HepG2 (cell line): Measurements from ENCODE around the gene TDG. TPM values are rescaled to one million over a fixed set of nuclear protein-coding genes. Genes with fewer than 3 reads are reported as not detected.
A peak's percentile ranks its signal among the peaks of the same experiment; 100 is the strongest.

Experiments used
- ARID3A ChIP-seq: IDR thresholded peaks from 2 replicates; pipeline ENCODE4 v1.6.1; 2012; ENCODE audit warnings: low read depth, low read length, improper control_type of control experiment
- ARNTL ChIP-seq: sonication (generic); formaldehyde crosslinking; IDR thresholded peaks from 2 replicates; pipeline ENCODE4 v1.4.0; 2020; ENCODE audit warnings: mild to moderate bottlenecking, missing genetic modification reagents
- FOXA1 ChIP-seq, 2 experiments: fragments of 450-650 bp in 1 of 2; sonication (generic) in 1 of 2; formaldehyde crosslinking in 1 of 2; IDR thresholded peaks; 2 replicates each; pipeline versions ENCODE4 v1.4.0 to v1.6.1; 2016 to 2020; ENCODE audit warnings: missing genetic modification reagents in 1 of 2
- GABPB1 ChIP-seq: IDR thresholded peaks from 2 replicates; pipeline ENCODE4 v1.6.1; 2016; ENCODE audit warnings: mild to moderate bottlenecking, missing genetic modification reagents, moderate library complexity, missing compliant biosample characterization
- GMEB2 ChIP-seq: IDR thresholded peaks from 2 replicates; pipeline ENCODE4 v1.6.1; 2016; ENCODE audit warnings: missing biosample characterization, missing genetic modification reagents, low read depth
- HES4 ChIP-seq: sonication (generic); formaldehyde crosslinking; IDR thresholded peaks from 2 replicates; pipeline ENCODE4 v1.9.0; 2021; ENCODE audit warnings: mild to moderate bottlenecking, missing genetic modification reagents, borderline replicate concordance
- MAZ ChIP-seq, 2 experiments: sonication (generic) in 1 of 2; formaldehyde crosslinking in 1 of 2; IDR thresholded peaks; 2 replicates each; pipeline versions ENCODE4 v1.5.0 to v1.6.1; 2012 to 2020; ENCODE audit warnings: low read depth in 2 of 2, mild to moderate bottlenecking in 2 of 2, borderline replicate concordance in 1 of 2, improper control_type of control experiment in 1 of 2, low read length in 1 of 2, missing genetic modification reagents in 1 of 2, moderate library complexity in 1 of 2
- MBD4 ChIP-seq: IDR thresholded peaks from 2 replicates; pipeline ENCODE4 v1.6.1; 2012; ENCODE audit warnings: low read length, inconsistent platforms, borderline replicate concordance
- NONO ChIP-seq, 2 experiments: fragments of 450-650 bp in 1 of 2; sonication (generic) in 1 of 2; formaldehyde crosslinking in 1 of 2; IDR thresholded peaks in 1 of 2; conservative IDR thresholded peaks in 1 of 2; 2 replicates each; pipeline versions ENCODE4 v1.6.1 to v1.8.0; 2017 to 2022; ENCODE audit warnings: mild to moderate bottlenecking in 1 of 2, missing genetic modification reagents in 1 of 2, moderate library complexity in 1 of 2
- PBX3 ChIP-seq: sonication (generic); formaldehyde crosslinking; IDR thresholded peaks from 2 replicates; pipeline ENCODE4 v1.8.1; 2023; ENCODE audit warnings: missing genetic modification reagents, inconsistent platforms, borderline replicate concordance
- ZNF766 ChIP-seq: sonication (generic); formaldehyde crosslinking; IDR thresholded peaks from 2 replicates; pipeline ENCODE4 v1.5.0; 2020; ENCODE audit warnings: missing genetic modification reagents, borderline replicate concordance
- polyA plus RNA-seq, 8 experiments: library from polyadenylated mRNA; depleted of rRNA in 3 of 8; stranded (reverse) in 7 of 8; unstranded in 1 of 8; fragments of >200 nt; fragmentation: Illumina TruSeq in 4 of 8; extraction: Trizol in 4 of 8; gene quantifications; 2 replicates each; pipeline versions ENCODE4 v1.2.1 to v1.2.3, GENCODE V29; 2011 to 2016; ENCODE audit warnings: low read depth in 4 of 8, missing spikeins in 1 of 8, mixed read lengths in 1 of 8; ENCODE audit not compliant: insufficient read depth in 1 of 8
- total RNA-seq, 5 experiments: library from RNA; depleted of rRNA; stranded (reverse); fragments of >200 nt; fragmentation: Illumina TruSeq; extraction: Trizol; gene quantifications; 2 replicates each; pipeline ENCODE4 v1.2.3, GENCODE V29; 2016; ENCODE audit warnings: low read depth in 1 of 5
- TF ChIP-seq, protein P1 (sequence below): sonication (generic); formaldehyde crosslinking; IDR thresholded peaks from 2 replicates; pipeline ENCODE4 v1.4.0; 2020; ENCODE audit warnings: missing genetic modification reagents

TDG gene
- total and polyA plus RNA-seq, 2 of the 13 experiments (the other 11 are each of a cell fraction or from before 2014, with no cell fraction given), result 14.2 to 19.5 TPM

- no peak for TF ChIP-seq ARNTL
- no peak for TF ChIP-seq NONO (IDR thresholded peaks at IDR 0.05)
- TF ChIP-seq NONO (CRISPR knock-in tag; conservative IDR thresholded peaks at IDR 0.05), result no peak
- TF ChIP-seq, protein P1, sequence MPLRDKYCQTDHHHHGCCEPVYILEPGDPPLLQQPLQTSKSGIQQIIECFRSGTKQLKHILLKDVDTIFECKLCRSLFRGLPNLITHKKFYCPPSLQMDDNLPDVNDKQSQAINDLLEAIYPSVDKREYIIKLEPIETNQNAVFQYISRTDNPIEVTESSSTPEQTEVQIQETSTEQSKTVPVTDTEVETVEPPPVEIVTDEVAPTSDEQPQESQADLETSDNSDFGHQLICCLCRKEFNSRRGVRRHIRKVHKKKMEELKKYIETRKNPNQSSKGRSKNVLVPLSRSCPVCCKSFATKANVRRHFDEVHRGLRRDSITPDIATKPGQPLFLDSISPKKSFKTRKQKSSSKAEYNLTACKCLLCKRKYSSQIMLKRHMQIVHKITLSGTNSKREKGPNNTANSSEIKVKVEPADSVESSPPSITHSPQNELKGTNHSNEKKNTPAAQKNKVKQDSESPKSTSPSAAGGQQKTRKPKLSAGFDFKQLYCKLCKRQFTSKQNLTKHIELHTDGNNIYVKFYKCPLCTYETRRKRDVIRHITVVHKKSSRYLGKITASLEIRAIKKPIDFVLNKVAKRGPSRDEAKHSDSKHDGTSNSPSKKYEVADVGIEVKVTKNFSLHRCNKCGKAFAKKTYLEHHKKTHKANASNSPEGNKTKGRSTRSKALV (CRISPR knock-in tag), result no peak
- no peak for TF ChIP-seq PBX3
- no peak for TF ChIP-seq MAZ (IDR thresholded peaks at IDR 0.05; ENCODE audit: borderline replicate concordance, low read depth, low read length)
- 0 out of 2 replicates have a peak, but pooled peaks have one; percentile 7 for TF ChIP-seq MAZ (CRISPR knock-in tag; IDR thresholded peaks at IDR 0.05; ENCODE audit: low read depth)
- no peak for TF ChIP-seq MBD4
- TF ChIP-seq FOXA1 (IDR thresholded peaks at IDR 0.05), result no peak
- TF ChIP-seq FOXA1 (CRISPR knock-in tag; IDR thresholded peaks at IDR 0.05), result no peak
- TF ChIP-seq ZNF766 (CRISPR knock-in tag), result no peak
- no peak for TF ChIP-seq GABPB1 (CRISPR knock-in tag)
- TF ChIP-seq HES4, result no peak
- TF ChIP-seq GMEB2 (CRISPR knock-in tag), result no peak
- no peak for TF ChIP-seq ARID3A
Observed at GRCh38 chr12:103930787-103931735, 34.6 kb upstream of the TDG start (continued).
